Measurements from ENCODE around the gene ROBO1.

The ROBO1 gene

GRCh38 chr3:79767905-79768267 lies at the start of gene ROBO1:
Gene ROBO1 (minus strand): TSS chr3:79767998.
- Histone ChIP-seq H3K36me3 (no peaks in the 10 kb centered on the region), H3K9me3 (no peaks in the 10 kb centered on the region), H3K4me3 (ENCODE audit: low read depth in 1 of 2, low read length in 1 of 2) (no peak within 1 kb of the TSS), H3K27ac (no peak within 1 kb of the TSS), H3K4me1 (ENCODE audit: control insufficient read depth in 1 of 2, insufficient read depth in 1 of 2, low read depth in 1 of 2, low read length in 1 of 2) (no peaks in the 10 kb centered on the region), H3K27me3 (peaks cover 43% of the 10 kb centered on the region)
- no peak for TF ChIP-seq CTCF (IDR thresholded peaks at IDR 0.05)

- H3K4me3 ChIP-seq (ENCODE audit: low read depth in 1 of 2, low read length in 1 of 2) = no peak overlapping the region
- H3K9me3 ChIP-seq = no peaks in the 10 kb centered on the region
- H3K4me1 ChIP-seq (ENCODE audit: control insufficient read depth in 1 of 2, insufficient read depth in 1 of 2, low read depth in 1 of 2, low read length in 1 of 2) = no peaks in the 10 kb centered on the region
- no peak for TF ChIP-seq CTCF (IDR thresholded peaks at IDR 0.05)
- no peaks in the 10 kb centered on the region for H3K36me3 ChIP-seq
- no peak overlapping the region for H3K27ac ChIP-seq
- no peaks in the 10 kb centered on the region for H3K27me3 ChIP-seq
These were observed 49.4 kb upstream of the ROBO1 start for GRCh38 chr3:79817224-79817623.

GRCh38 chr3:79815478-79815877 lies 47.7 kb upstream of the ROBO1 start:
- H3K9me3 ChIP-seq = no peaks in the 10 kb centered on the region
- H3K4me3 ChIP-seq (ENCODE audit: low read depth in 1 of 2, low read length in 1 of 2) = no peak overlapping the region
- no peaks in the 10 kb centered on the region for H3K4me1 ChIP-seq (ENCODE audit: control insufficient read depth in 1 of 2, insufficient read depth in 1 of 2, low read depth in 1 of 2, low read length in 1 of 2)
- H3K27ac ChIP-seq = no peak overlapping the region
- no peak for TF ChIP-seq CTCF (IDR thresholded peaks at IDR 0.05)
- H3K36me3 ChIP-seq = no peaks in the 10 kb centered on the region
- H3K27me3 ChIP-seq = no peaks in the 10 kb centered on the region

GRCh38 chr3:79810581-79810980 lies 42.8 kb upstream of the ROBO1 start:
- H3K4me1 ChIP-seq (ENCODE audit: control insufficient read depth in 1 of 2, insufficient read depth in 1 of 2, low read depth in 1 of 2, low read length in 1 of 2) = no peaks in the 10 kb centered on the region
- H3K36me3 ChIP-seq = no peaks in the 10 kb centered on the region
- H3K27me3 ChIP-seq = no peaks in the 10 kb centered on the region
- H3K9me3 ChIP-seq = no peaks in the 10 kb centered on the region
- no peak for TF ChIP-seq CTCF (IDR thresholded peaks at IDR 0.05)
- no peak overlapping the region for H3K4me3 ChIP-seq (ENCODE audit: low read depth in 1 of 2, low read length in 1 of 2)
- H3K27ac ChIP-seq = no peak overlapping the region

GRCh38 chr3:79810092-79810491 lies 42.3 kb upstream of the ROBO1 start:
- Histone ChIP-seq H3K4me3 (ENCODE audit: low read depth in 1 of 2, low read length in 1 of 2) (no peak overlapping the region), H3K27ac (no peak overlapping the region), H3K27me3 (no peaks in the 10 kb centered on the region), H3K36me3 (no peaks in the 10 kb centered on the region), H3K9me3 (no peaks in the 10 kb centered on the region), H3K4me1 (ENCODE audit: control insufficient read depth in 1 of 2, insufficient read depth in 1 of 2, low read depth in 1 of 2, low read length in 1 of 2) (no peaks in the 10 kb centered on the region)
- no peak for TF ChIP-seq CTCF (IDR thresholded peaks at IDR 0.05)

- Histone ChIP-seq H3K27me3 (no peaks in the 10 kb centered on the region), H3K4me1 (ENCODE audit: control insufficient read depth in 1 of 2, insufficient read depth in 1 of 2, low read depth in 1 of 2, low read length in 1 of 2) (no peaks in the 10 kb centered on the region), H3K36me3 (no peaks in the 10 kb centered on the region), H3K27ac (no peak overlapping the region), H3K9me3 (no peaks in the 10 kb centered on the region), H3K4me3 (ENCODE audit: low read depth in 1 of 2, low read length in 1 of 2) (no peak overlapping the region)
- no peak for TF ChIP-seq CTCF (IDR thresholded peaks at IDR 0.05)
These were observed 41.3 kb upstream of the ROBO1 start for GRCh38 chr3:79809106-79809505.
